ENCODE data around the gene SMCHD1.

DNA sequence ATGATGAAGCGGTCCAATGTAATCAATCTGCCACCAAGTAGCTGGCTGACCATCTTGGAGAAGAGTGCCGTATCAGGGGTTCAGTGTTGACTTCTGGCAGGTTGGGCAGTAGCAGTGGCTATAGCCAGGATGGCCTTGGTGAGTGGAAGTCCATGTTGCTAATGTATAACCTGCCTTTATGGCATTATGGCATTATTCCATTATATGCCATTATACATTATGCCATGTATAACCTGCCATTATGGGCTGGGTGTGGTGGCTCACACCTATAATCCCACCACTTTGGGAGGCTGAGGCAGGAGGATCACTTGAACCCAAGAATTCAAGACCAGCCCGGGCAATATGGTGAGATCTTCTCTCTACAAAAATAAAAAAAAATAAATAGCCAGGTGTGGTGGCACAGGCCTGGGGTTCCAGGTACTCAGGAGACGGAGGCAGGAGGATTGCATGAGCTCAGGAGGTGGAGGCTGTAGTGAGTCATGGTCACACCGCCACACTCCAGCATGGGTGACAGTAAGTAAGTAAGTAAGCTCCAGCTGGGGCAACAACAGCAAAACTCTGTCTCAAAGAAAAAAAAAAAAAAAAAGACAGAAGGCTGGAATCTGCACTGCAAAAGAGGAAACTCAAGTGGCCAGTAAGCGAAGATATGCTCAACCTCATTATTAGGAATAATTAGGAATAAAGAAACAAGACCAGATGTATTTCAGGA is 166.8 kb downstream of the SMCHD1 start:
- TF ChIP-seq, protein P1, sequence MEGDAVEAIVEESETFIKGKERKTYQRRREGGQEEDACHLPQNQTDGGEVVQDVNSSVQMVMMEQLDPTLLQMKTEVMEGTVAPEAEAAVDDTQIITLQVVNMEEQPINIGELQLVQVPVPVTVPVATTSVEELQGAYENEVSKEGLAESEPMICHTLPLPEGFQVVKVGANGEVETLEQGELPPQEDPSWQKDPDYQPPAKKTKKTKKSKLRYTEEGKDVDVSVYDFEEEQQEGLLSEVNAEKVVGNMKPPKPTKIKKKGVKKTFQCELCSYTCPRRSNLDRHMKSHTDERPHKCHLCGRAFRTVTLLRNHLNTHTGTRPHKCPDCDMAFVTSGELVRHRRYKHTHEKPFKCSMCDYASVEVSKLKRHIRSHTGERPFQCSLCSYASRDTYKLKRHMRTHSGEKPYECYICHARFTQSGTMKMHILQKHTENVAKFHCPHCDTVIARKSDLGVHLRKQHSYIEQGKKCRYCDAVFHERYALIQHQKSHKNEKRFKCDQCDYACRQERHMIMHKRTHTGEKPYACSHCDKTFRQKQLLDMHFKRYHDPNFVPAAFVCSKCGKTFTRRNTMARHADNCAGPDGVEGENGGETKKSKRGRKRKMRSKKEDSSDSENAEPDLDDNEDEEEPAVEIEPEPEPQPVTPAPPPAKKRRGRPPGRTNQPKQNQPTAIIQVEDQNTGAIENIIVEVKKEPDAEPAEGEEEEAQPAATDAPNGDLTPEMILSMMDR (IDR thresholded peaks at IDR 0.05): no peak
- no peak for TF ChIP-seq POLR2A (IDR thresholded peaks at IDR 0.05)
